DMS53 (cell line): ENCODE results near the gene TECPR2.
A peak's percentile ranks its signal among the peaks of the same experiment; 100 is the strongest.
"Not testable (repeated sequence)": the region's sequence is repeated elsewhere in the genome, so short reads cannot be mapped to it uniquely, and the experiment has no call there.

Experiments
- DNase-seq: peaks from one replicate; lab custom pipeline; 2025; lab: John Stamatoyannopoulos, UW

The TECPR2 gene

GRCh38 chr14:102509746-102510615, 147.2 kb downstream of the TECPR2 start, which contains the start of gene ANKRD9:
TSS of gene ANKRD9 (minus strand) at chr14:102509776. CDS start at chr14:102507889, 1,887 bp downstream.
- DNase-seq, result peak; percentile 93

DNA sequence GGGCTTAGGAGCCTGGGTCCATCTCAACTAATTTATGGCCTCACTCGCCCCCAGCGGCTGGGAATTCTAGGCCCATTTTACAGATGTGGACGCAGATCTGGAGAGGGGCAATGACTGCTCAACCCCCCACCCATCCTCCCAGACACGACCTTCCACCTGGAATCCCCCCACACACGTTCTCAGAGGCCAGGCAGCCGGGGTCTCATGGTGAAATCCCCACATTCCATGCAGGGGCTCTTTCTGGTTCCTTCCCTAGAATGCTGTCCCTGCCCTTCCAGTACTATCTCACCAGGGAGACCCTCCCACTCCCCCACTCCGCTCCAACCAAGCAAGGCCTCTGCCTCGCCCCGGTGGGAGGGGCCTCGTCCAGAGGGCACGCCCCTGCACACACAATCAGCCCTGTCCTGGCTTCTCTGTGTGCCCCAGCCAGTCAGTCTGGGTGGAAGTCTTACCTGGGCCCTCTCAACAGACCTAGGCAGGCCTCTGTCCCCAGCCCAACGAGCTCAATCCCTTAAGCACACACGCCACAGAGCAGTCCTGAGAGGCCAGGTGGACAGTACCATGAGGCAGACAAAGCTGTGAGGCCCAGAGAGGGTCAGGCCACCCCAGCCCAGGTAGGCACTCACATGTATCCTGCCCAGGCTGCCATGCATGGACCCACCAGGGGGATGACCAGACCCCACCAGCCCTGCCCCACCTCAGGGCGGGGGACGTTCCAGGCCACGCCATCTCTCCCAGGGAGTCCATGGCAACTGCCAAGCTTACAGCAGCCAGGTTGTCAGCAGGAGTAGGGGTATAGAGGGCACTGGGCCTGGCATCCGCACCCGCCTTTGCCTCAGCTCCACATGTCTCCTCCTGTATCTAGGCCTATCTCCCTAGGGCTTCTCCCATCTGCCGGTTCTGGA, 148.1 kb downstream of the TECPR2 start:
- DNase-seq, result peak; percentile 63

DNA sequence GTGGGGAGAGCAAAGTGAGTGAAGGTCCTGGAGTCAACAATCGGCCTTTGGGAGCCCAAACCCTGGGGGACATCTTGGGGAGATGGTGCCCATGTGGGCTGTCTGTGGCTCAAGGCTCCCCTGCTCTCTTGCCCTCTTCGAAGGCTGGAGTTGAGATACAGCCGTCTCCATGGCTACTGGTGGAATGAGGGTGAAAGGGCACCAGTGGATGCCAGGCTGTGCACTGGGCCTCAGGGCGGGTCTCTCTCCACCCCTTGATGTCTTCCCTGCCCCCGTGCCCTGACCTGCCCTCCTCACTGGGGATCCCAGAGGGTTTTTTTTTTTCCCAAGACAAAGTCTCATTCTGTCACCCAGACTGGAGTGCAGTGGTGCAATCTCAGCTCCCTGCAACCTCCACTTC, 148.8 kb downstream of the TECPR2 start:
- no peak for DNase-seq

DNA sequence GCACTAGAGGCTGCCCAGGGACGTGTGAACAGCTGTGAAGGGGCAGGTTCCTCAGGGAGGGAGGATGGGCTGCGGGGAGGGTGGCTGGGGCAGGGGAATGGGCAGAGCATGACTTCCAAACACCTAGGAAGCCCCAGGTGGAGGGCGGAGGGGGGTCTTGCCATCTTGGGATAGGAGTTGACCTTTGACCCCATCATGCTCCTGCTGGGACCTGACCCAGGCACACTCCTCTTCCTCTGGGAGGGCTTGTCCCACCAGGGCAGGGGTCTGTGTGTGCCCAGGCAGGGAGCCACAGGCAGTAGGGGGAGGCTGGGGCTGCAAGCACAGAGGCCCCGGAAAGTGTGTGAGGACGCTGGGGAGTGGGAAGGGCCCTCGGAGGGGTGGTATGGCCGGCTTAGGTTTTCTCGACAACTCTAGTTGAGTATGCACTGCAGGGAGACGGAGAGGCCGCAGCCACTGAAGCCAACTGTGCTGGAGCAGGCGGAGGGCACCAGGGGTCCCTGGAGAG, 150.1 kb downstream of the TECPR2 start:
- no peak for DNase-seq

DNA sequence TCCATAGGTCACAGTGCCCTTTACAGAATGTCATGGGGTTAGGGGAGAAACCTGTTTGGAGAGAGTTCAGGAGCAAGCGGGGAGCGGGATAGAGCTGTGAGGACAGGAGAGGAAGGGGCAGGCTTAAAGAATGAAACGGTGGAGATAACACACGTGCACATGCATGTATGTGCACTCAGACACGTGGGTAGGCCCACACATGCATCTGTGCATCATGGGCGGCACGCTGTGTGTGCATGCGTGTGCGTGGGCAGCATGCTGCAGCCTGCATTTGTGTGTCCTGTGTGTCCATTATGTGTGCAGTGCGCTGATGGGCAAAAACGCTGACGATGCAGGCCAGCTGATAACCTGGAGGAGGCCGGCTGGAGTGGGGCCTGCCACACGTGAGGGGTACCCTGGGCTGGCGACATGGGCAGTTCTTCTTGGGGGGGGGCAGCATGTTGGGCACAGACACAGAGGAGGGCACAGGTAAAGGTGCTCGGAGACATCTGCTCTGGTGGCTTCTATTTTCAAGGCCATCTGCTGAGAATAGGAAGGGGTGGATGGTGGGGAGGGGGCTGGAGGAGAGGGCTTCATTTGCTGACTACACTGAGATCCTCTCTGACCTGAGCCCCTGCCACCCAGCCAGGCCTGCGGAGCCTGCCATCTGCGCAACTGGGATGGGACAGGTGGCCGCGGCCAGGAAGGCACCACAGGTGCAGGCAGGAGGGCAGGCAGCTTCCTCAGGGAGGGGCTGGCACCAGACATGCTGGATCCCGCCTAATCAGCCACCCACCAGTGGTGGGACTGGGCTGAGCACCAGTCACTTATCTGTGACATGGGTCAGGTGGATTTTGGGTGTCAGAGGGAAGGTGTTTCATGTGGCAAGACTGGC, 151.4 kb downstream of the TECPR2 start:
- DNase-seq, result no peak

- DNase-seq, result no peak
These were observed 152.4 kb downstream of the TECPR2 start for GRCh38 chr14:102514987-102515733.

DNA sequence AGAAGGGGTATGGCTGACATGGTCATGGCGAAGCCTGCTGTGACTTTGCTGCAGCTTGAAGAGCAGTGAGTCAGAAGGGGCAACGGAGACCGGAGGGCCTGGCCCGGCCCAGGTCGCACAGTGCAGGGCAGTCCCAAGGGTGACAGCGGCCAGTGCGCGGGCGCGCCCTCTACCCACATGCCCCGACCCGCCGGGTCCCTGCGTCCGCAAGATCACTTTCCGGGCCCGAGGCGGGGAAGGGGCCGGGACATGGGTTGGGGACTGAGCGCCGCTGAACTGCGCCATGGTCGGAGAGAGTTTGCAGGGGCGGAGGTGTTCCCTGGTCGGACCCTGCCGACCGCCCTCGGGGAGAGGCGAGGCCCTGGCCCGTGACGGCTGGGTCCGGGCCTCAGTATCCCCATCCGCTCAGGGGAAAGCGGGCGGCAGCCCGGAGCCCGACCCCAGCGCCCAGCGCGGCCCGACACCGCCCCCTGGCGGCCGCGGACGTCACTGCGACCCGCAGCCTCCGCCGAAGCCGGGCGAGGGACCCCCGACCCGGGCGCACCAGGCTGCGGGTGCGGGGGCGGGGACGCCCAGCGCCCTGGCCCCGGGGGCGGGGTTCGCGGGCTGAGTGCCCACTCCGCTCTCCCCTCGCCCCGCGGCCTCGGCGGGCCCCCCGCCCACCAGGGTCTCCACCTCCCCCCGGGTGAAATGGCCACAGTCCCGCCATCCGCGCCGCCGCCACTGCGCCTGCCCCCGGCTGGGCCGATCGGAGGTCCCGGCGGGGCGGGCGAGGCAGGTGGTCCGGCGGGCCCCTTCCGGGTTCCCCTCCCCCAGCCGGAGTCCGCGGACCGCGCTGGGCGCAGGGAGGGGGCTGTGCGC, 154.0 kb downstream of the TECPR2 start:
- peak; percentile 58 for DNase-seq

DNA sequence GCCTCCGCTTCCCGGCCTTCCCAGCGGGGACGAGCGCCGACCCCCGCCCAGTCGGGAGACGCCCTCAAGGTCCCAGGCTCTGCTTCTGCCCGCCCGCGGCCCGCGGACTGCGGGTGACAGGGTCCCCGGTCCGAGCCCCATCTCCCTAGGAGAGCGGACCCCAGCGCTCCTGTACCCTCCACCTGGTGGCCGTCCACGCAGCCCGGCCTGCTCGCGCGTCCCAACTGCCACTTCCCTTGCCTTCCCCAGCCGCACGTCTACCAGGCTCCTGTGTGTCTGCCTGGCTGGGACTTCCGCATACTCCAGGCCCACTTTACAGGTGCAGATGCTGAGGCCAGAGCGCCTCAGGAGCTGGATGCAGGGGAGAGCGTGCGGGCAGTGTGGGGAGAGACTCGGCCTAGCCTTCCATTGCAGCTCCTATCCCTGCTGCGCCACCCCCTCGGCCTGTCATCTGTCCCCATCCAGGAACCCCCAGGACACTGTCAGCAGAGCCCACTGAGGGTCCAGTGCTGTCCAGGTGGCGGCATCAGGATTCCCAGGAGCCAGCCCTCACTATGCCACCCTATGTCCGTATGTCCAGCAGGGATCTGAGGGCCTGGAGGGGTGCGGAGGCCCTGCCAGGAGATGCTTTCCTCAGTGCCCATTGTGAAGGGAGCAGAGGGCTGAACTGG, 154.8 kb downstream of the TECPR2 start:
- DNase-seq, result peak; percentile 52

GRCh38 chr14:102518063-102518648, 155.4 kb downstream of the TECPR2 start:
- DNase-seq, result peak; percentile 17

DNA sequence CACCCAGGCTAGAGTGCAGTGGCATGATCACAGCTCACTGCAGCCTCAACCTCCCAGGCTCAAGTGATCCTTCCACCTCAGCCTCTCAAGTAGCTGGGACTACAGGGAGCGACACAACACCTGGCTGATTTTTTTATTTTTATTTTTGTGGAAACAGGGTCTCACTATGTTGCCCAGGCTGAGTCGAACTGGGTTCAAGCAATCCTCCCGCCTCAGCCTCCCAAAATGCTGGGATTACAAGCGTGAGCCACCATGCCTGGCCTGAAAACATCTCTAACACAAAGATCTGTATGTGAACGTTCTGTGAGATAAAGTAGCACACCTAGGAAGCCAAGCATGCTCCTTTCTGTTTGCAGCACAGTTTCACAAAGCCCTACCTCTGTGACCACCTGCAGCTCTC, 157.0 kb downstream of the TECPR2 start:
- DNase-seq, result not testable (repeated sequence)

- DNase-seq, result no peak
These were observed 160.4 kb downstream of the TECPR2 start for GRCh38 chr14:102523200-102523568.

DNA sequence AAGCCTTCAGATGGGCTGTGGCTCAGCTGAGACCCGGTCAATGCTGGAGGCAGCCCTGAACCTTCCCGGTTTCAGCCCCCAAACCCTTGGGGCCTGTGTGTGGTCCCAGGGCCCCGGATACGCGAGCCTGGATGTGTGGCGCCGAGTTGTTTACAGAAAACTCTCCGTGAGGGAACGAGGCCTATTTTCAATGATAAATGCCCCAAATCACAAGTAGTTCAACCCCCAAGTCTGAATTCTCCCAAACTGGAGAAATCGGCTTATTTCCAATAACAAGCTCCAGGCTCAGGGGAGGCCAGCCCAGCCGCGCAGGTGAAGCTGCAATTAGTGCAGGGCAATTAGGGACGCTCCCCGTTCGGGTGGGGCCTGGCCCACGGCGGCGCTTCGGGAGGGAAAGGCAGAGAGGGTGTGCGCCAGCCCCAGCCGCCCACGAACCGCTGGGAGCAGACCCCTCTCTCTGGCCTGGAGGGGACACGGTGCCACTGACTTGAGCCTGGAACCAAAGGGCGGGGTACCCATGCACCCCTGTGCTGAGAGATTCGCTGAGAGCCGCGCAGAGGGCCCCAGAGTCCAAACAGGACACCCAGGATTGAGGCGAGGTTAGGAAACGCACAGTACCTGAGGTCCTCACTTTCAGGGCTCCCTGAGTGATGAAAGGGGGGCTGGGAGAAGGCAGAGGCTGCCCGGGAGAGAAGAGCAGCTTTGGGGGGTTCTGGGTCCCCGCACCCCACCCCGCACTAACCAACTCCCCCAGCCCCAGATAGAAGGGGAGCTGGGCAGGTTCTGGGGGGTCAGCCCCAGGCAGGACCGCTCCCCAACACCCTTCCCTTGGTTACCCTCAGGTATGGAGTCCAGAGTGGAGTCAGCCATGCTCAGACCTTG, 161.1 kb downstream of the TECPR2 start:
- DNase-seq, result no peak

DNA sequence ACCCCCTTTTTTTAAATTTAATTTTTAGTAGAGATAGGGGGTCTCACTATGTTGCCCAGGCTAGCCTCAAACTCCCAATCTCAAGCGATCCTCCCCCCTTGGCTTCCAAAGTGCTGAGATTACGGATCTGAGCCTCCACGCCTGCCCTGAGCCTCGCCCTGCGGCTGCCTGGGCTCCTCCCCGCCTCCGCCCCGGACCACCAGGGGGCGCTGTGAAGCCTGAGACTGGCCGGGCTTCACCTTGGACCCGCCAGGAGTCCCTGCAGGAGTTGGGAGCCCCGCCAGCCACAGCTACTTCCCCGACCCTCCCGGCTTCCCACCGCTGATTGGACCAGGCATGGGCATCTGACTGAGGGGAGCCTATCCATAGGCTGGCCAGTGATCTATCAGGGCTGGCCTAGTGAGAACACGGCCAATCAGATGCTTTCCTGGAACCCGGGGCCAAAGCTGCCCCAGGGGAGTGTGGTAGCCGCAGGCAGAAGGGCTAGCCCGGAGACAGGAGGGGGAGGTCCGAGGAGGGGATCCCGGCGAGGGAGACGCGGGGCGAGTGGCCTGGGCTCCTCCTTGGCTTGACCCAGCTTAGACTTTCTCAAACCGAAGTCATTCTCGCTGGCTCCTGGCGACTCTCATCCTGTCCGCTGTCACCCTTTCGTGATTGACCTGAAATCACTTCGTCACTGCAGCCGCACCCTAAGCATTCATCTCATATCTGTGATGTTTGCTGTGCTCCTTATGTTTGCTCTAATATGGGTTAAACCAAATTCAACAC, 161.9 kb downstream of the TECPR2 start:
- DNase-seq, result peak; percentile 98

GRCh38 chr14:102525219-102525928, 162.6 kb downstream of the TECPR2 start:
- peak; percentile 74 for DNase-seq

DNA sequence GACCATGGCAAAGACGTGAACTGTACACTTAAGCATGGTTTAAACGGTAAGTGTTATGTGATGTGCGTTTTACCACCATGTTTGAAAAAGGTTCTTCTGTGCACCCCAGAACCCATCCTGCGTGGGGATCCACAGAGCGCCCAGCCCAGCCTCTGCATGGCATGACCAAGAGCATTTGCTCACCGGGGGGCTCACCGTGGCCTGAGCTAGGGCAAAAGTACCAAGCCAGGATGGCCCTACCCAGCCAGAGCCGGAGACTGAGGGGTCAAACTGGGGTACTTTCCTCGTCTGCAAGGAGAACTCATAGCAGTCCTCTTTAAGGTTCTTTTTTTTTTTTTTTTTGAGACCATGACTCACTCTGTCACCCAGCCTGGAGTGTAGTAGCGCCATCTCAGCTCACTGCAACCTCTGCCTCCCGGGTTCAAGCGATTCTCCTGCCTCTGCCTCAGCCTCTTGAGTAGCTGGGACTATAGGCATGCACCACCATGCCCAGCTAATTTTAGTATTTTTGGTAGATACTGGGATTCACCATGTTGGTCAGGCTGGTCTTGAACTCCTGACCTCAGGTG, 163.3 kb downstream of the TECPR2 start:
- peak; percentile 21 for DNase-seq
